DOHH2 (cell line): ENCODE results near the gene GPC5.

ENCODE experiments used
- CTCF ChIP-seq: fragments of 200-600 bp; sonication (generic); IDR thresholded peaks from one replicate; pipeline ENCODE4 v1.5.1; 2014; ENCODE audit warnings: antibody characterized with exemption, mild to moderate bottlenecking, low read depth, low read length; ENCODE audit not compliant: poor library complexity, severe bottlenecking
- EZH2phosphoT487 ChIP-seq: fragments of 200-600 bp; sonication (generic); IDR thresholded peaks from 2 replicates; pipeline ENCODE4 v1.6.1; 2017; ENCODE audit warnings: borderline replicate concordance, mild to moderate bottlenecking, antibody characterized with exemption, low read length, moderate library complexity, mixed read lengths

- TF ChIP-seq CTCF (no peak), EZH2phosphoT487 (no peak)
Measured at GRCh38 chr13:92429231-92429630, 1030.8 kb downstream of the GPC5 start.
